Karpas-422 (cell line): ENCODE data around the gene KRT86. TPM values are rescaled to one million over a fixed set of nuclear protein-coding genes. Genes with fewer than 3 reads are reported as not detected.
"Not testable (repeated sequence)": the region's sequence is repeated elsewhere in the genome, so short reads cannot be mapped to it uniquely, and the experiment has no call there.

Source experiments
- DNase-seq: peaks from one replicate; pipeline ENCODE4 v3.0.0-alpha.2; 2015
- H2AFZ ChIP-seq: fragments of 200-600 bp; sonication (generic); 2 replicates; pipeline ENCODE4 v1.6.1; 2014; ENCODE audit warnings: antibody characterized with exemption, low read length, mixed read lengths
- H3K27ac ChIP-seq: fragments of 200-600 bp; sonication (generic); 2 replicates; pipeline ENCODE4 v1.5.1; 2014; ENCODE audit warnings: mild to moderate bottlenecking, low read length, moderate library complexity
- H3K27me3 ChIP-seq: fragments of 200-600 bp; sonication (generic); 2 replicates; pipeline ENCODE4 v1.6.1; 2014; ENCODE audit warnings: low read length, mixed read lengths
- H3K36me3 ChIP-seq: fragments of 200-600 bp; sonication (generic); 2 replicates; pipeline ENCODE4 v1.6.1; 2014; ENCODE audit warnings: low read length, mixed read lengths; ENCODE audit not compliant: insufficient read depth
- H3K4me1 ChIP-seq: fragments of 200-600 bp; sonication (generic); 2 replicates; pipeline ENCODE4 v1.6.1; 2014; ENCODE audit warnings: mild to moderate bottlenecking, low read length, mixed read lengths
- H3K4me2 ChIP-seq: fragments of 200-600 bp; sonication (generic); 2 replicates; pipeline ENCODE4 v1.6.1; 2014; ENCODE audit warnings: low read length, low read depth, mild to moderate bottlenecking; ENCODE audit not compliant: poor library complexity, severe bottlenecking
- H3K4me3 ChIP-seq: fragments of 200-600 bp; sonication (generic); 2 replicates; pipeline ENCODE4 v1.5.1; 2014; ENCODE audit warnings: mild to moderate bottlenecking, antibody characterized with exemption, low read length, mixed read lengths
- H3K79me2 ChIP-seq: fragments of 200-600 bp; sonication (generic); 2 replicates; pipeline ENCODE4 v1.6.1; 2014; ENCODE audit warnings: mild to moderate bottlenecking, low read length, mixed read lengths
- H3K9ac ChIP-seq: fragments of 200-600 bp; sonication (generic); 2 replicates; pipeline ENCODE4 v1.6.0; 2014; ENCODE audit warnings: low read length
- H3K9me2 ChIP-seq: fragments of 200-600 bp; sonication (generic), shearing (Covaris generic); replicated peaks from 2 replicates; pipeline ENCODE4 v1.6.0; 2014; ENCODE audit warnings: mild to moderate bottlenecking, low read length, moderate library complexity; ENCODE audit not compliant: insufficient read depth
- H3K9me3 ChIP-seq: fragments of 300-700, 200-600 bp; sonication (generic); 2 replicates; pipeline ENCODE4 v1.6.1; 2014; ENCODE audit warnings: low read length, mixed read lengths
- H4K20me1 ChIP-seq: fragments of 200-600 bp; sonication (generic); 2 replicates; pipeline ENCODE4 v1.6.1; 2014; ENCODE audit warnings: mild to moderate bottlenecking, antibody characterized with exemption, low read length, low read depth; ENCODE audit not compliant: insufficient read depth
- total RNA-seq: library from RNA; depleted of rRNA; stranded (reverse); fragments of >200 nt; shearing (Covaris generic); gene quantifications from 2 replicates; pipeline ENCODE4 v1.2.3, GENCODE V29; 2014; ENCODE audit warnings: low replicate concordance

The KRT86 gene
- total RNA-seq, 1 experiment from 2014 or later, result not detected

- not testable (repeated sequence) for H3K9me3 ChIP-seq, H3K4me3 ChIP-seq, H3K9ac ChIP-seq, H3K27ac ChIP-seq, H3K9me2 ChIP-seq, H2AFZ ChIP-seq, H3K36me3 ChIP-seq, H3K79me2 ChIP-seq, H4K20me1 ChIP-seq, H3K27me3 ChIP-seq, H3K4me2 ChIP-seq, H3K4me1 ChIP-seq
- DNase-seq, result peak; percentile 79
Measured at GRCh38 chr12:52315721-52316120, 41.3 kb downstream of the KRT86 start.

GRCh38 chr12:52316290-52316689 is 41.8 kb downstream of the KRT86 start:
- H3K27me3 ChIP-seq, result peaks cover under 1% of the 10 kb centered on the region; the same call in 1 of the 2 replicates

GRCh38 chr12:52316701-52317100 is 42.3 kb downstream of the KRT86 start:
- Histone ChIP-seq H2AFZ (no peak overlapping the region), H3K9ac (no peak overlapping the region), H3K4me1 (no peaks in the 10 kb centered on the region), H4K20me1 (no peaks in the 10 kb centered on the region), H3K36me3 (no peaks in the 10 kb centered on the region), H3K27me3 (no peaks in the 10 kb centered on the region), H3K9me2 (no peaks in the 10 kb centered on the region), H3K9me3 (no peaks in the 10 kb centered on the region), H3K27ac (no peak overlapping the region), H3K4me2 (no peak overlapping the region), H3K4me3 (no peak overlapping the region), H3K79me2 (no peaks in the 10 kb centered on the region)
- DNase-seq, result no peak

More at GRCh38 chr12:52316290-52316689, 41.8 kb downstream of the KRT86 start:
- no peak overlapping the region for H2AFZ ChIP-seq
- H3K9ac ChIP-seq, result no peak overlapping the region
- no peaks in the 10 kb centered on the region for H4K20me1 ChIP-seq
- H3K36me3 ChIP-seq, result no peaks in the 10 kb centered on the region
- no peak for DNase-seq
- no peaks in the 10 kb centered on the region for H3K9me2 ChIP-seq
- H3K79me2 ChIP-seq, result no peaks in the 10 kb centered on the region
- no peak overlapping the region for H3K4me2 ChIP-seq
- no peak overlapping the region for H3K4me3 ChIP-seq
- no peaks in the 10 kb centered on the region for H3K4me1 ChIP-seq
- no peaks in the 10 kb centered on the region for H3K9me3 ChIP-seq
- no peak overlapping the region for H3K27ac ChIP-seq

- H3K9ac ChIP-seq, result no peak overlapping the region
- no peak overlapping the region for H2AFZ ChIP-seq
- H3K27me3 ChIP-seq, result no peaks in the 10 kb centered on the region
- no peaks in the 10 kb centered on the region for H3K9me2 ChIP-seq
- H3K4me1 ChIP-seq, result no peaks in the 10 kb centered on the region
- H3K4me3 ChIP-seq, result no peak overlapping the region
- no peaks in the 10 kb centered on the region for H3K9me3 ChIP-seq
- no peaks in the 10 kb centered on the region for H4K20me1 ChIP-seq
- no peak overlapping the region for H3K4me2 ChIP-seq
- no peak for DNase-seq
- H3K27ac ChIP-seq, result no peak overlapping the region
- H3K36me3 ChIP-seq, result no peaks in the 10 kb centered on the region
- H3K79me2 ChIP-seq, result no peaks in the 10 kb centered on the region
Measured at GRCh38 chr12:52317468-52318052, 43.1 kb downstream of the KRT86 start.

- Histone ChIP-seq H3K27me3 (no peaks in the 10 kb centered on the region), H3K9ac (no peak overlapping the region), H3K36me3 (no peaks in the 10 kb centered on the region), H3K9me3 (no peaks in the 10 kb centered on the region), H3K4me2 (no peak overlapping the region), H3K27ac (no peak overlapping the region), H3K9me2 (no peaks in the 10 kb centered on the region), H3K4me3 (no peak overlapping the region), H2AFZ (no peak overlapping the region), H3K4me1 (no peaks in the 10 kb centered on the region), H3K79me2 (no peaks in the 10 kb centered on the region), H4K20me1 (no peaks in the 10 kb centered on the region)
- DNase-seq, result no peak
Measured at GRCh38 chr12:52318241-52318990, 44.0 kb downstream of the KRT86 start.

- Histone ChIP-seq H2AFZ (no peak overlapping the region), H3K36me3 (no peaks in the 10 kb centered on the region), H3K9me3 (no peaks in the 10 kb centered on the region), H3K27me3 (no peaks in the 10 kb centered on the region), H3K4me2 (no peak overlapping the region), H3K27ac (no peak overlapping the region), H3K4me1 (no peaks in the 10 kb centered on the region), H4K20me1 (no peaks in the 10 kb centered on the region), H3K79me2 (no peaks in the 10 kb centered on the region), H3K9me2 (no peaks in the 10 kb centered on the region), H3K4me3 (no peak overlapping the region), H3K9ac (no peak overlapping the region)
- DNase-seq, result no peak
Measured at GRCh38 chr12:52319097-52319496, 44.7 kb downstream of the KRT86 start.

- DNase-seq, result no peak
- no peaks in the 10 kb centered on the region for H3K9me2 ChIP-seq
- no peak within 1 kb of the TSS for H3K4me2 ChIP-seq
- H3K4me1 ChIP-seq, result no peaks in the 10 kb centered on the region
- no peaks in the 10 kb centered on the region for H3K9me3 ChIP-seq
- H3K36me3 ChIP-seq, result no peaks in the 10 kb centered on the region
- H2AFZ ChIP-seq, result no peak within 1 kb of the TSS
- H3K27ac ChIP-seq, result no peak within 1 kb of the TSS
- no peaks in the 10 kb centered on the region for H3K27me3 ChIP-seq
- no peak within 1 kb of the TSS for H3K9ac ChIP-seq
- no peaks in the 10 kb centered on the region for H4K20me1 ChIP-seq
- no peak within 1 kb of the TSS for H3K4me3 ChIP-seq
- no peaks in the 10 kb centered on the region for H3K79me2 ChIP-seq
Measured at GRCh38 chr12:52320784-52321400, 46.4 kb downstream of the KRT86 start, which contains the start of gene KRT83. Gene KRT83 (minus strand): TSS chr12:52321398. CDS start chr12:52321335, 63 bp downstream.

- H3K4me3 ChIP-seq, result no peak overlapping the region
- no peaks in the 10 kb centered on the region for H3K27me3 ChIP-seq
- H3K79me2 ChIP-seq, result no peaks in the 10 kb centered on the region
- H3K4me2 ChIP-seq, result no peak overlapping the region
- DNase-seq, result no peak
- no peaks in the 10 kb centered on the region for H3K9me3 ChIP-seq
- no peak overlapping the region for H3K27ac ChIP-seq
- no peaks in the 10 kb centered on the region for H3K4me1 ChIP-seq
- no peaks in the 10 kb centered on the region for H3K9me2 ChIP-seq
- no peaks in the 10 kb centered on the region for H3K36me3 ChIP-seq
- no peak overlapping the region for H3K9ac ChIP-seq
- H4K20me1 ChIP-seq, result no peaks in the 10 kb centered on the region
- no peak overlapping the region for H2AFZ ChIP-seq
Measured at GRCh38 chr12:52321418-52321817, 47.0 kb downstream of the KRT86 start.
